Keratinocyte (primary cell): ENCODE data around the gene OAS3.

Source experiments
- CTCF ChIP-seq, 3 experiments: IDR thresholded peaks in 1 of 3; conservative IDR thresholded peaks in 1 of 3; optimal IDR thresholded peaks in 1 of 3; 2 replicates in 2 of 3; 3 replicates in 1 of 3; pipeline versions ENCODE3 to v1.5.1; 2011; ENCODE audit warnings: low read length in 3 of 3, mild to moderate bottlenecking in 3 of 3, moderate library complexity in 2 of 3, control low read depth in 1 of 3, inconsistent platforms in 1 of 3; ENCODE audit not compliant: insufficient read depth in 2 of 3; ENCODE audit errors: extremely low read depth in 1 of 3
- EZH2 ChIP-seq: IDR thresholded peaks from one replicate; pipeline ENCODE4 v1.6.1; 2012; ENCODE audit warnings: inconsistent platforms, mild to moderate bottlenecking, low read length, moderate library complexity

- no peak for TF ChIP-seq CTCF (optimal IDR thresholded peaks at IDR 0.05 in 1 of 3, IDR thresholded peaks at IDR 0.05 in 1 of 3, conservative IDR thresholded peaks at IDR 0.05 in 1 of 3; ENCODE audit: extremely low read depth in 1 of 3, insufficient read depth in 2 of 3, low read length in 3 of 3)
- TF ChIP-seq EZH2 = no peak
These were observed 33.0 kb downstream of the OAS3 start for GRCh38 chr12:112971248-112971647.
